Stimulated activated CD4-positive, alpha-beta T cell treated with anti-CD3 and anti-CD28 coated beads, TNF-alpha, amount 100 ng/mL, for 48 hours (primary cell): ENCODE data around the gene GPD1.
"Not testable (repeated sequence)": the region's sequence is repeated elsewhere in the genome, so short reads cannot be mapped to it uniquely, and the experiment has no call there.

Source experiments
- DNase-seq, 3 donors: peaks; one replicate each; pipeline ENCODE4 v3.0.0-alpha.2; 2020; ENCODE audit warnings: low read depth in 3 of 3

The GPD1 gene

DNA sequence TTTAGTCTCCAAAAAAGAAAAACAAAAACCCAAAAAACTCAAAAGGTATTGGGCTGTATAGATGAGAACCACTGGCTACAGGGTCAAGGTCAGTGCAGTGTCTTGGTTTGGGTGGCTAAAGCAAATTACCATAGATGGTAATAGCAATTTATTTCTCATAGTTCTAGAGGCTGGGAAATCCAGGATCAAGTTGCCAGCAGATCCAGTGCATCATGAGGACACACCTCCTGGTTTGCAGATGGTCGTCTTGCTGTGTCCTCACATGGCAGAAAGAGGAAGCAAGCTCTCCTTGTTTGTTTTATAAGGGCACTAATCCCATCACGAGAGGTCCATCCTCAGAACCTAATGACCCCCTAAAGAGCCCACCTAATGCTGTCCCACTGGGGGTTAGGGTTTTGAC, 19.4 kb downstream of the GPD1 start:
- no peak for DNase-seq

DNA sequence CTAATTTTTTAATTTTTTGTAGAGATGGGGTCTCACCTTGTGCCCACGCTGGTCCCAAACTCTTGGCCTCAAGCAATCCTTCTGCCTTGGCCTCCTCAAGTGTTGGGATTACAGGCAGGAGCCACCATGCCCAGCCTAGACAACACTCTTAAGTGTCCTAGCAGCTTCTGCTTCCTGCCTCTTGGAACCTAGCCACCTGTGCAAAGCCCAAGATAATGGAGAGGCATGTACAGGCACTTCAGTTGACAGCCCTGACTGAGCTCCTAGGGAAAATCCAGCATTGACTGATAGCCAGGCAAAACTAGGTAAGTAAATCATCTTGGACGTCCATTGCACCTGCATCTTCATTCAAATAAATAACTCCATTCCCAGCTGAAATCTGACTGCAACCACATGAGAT, 23.7 kb downstream of the GPD1 start:
- no peak for DNase-seq

DNA sequence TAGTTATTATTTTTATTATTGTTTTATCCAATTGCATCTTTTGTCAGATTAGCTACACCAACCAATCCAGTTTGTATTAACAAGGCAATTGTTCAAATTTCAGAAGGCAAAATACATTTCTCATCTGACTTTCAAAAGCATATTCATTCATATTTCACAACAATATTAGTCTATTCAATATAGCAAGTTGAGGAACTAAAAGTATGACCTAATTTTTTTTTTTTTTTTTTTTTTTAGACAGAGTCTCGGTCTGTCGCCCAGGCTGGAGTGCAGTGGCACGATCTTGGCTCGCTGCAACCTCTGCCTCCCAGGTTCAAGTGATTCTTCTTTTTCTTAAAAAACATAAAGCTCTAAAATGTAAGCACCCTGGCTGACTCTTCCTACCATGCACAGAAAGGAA, 25.5 kb downstream of the GPD1 start:
- no peak for DNase-seq

DNA sequence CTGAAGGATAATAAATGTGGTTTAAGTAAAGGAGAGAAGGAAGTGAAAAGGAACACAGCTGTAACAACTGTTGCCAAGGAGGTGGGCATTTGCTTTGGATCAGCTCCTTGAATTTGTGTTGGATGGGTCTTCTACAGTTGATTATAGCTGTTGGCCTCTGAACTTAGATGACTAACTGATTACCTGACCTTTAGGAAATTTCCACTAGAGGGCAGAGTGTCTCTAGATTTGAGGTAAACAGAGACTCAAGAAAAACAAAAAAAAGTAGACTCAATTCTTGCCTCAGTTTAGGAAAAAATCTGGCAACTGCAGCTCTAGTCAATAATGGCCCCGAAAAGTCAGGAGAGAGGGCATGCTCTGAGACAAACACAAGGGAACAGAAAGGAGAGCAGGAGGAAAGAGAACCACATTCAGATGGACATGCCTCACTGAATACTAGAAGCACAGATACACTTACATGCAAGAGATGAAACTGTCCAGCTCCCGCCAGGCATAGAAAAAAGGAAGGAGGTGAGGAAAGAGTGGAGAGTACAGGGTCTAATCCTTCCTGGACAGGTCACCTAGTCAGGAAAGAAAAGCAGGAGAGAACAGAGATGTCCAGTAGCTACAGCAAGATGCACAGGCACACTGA, 28.8 kb downstream of the GPD1 start:
- no peak for DNase-seq

DNA sequence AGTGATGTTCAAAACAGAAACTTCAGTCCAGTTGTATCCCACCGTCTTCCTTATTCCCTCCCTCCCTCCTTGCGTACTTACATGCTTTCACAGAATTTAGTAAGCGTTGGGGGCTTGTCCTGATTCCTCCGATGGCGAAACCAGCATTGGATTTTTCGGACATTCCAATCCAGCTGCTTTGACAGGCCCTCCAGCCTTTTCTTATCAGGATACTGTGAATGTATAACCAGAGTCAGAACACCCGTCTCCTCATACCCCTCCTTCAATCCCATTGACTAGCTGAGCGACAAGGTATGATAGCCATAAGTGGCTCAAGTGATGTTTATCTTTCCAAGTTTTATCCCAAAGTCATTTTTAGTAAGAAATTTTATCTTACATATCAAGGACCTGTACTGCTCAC, 39.2 kb downstream of the GPD1 start:
- DNase-seq, result no peak

DNA sequence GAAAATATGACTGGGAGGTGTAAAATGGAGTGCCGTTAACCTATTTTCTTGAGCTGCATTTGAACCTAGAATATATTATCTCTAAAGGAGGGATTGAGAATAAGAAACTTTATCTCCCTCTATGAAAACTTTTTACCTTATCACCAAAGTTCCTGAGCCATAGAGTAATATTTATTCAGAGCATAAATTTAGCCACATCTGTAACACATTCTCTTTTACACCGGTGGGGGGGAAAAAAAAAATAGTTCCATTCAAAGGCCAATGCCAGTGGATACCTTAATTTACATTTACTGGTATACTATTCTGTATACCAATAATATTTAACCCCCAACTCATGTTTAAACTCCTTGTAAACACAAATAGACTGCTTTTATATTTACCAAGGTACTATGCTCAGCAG, 41.6 kb downstream of the GPD1 start:
- DNase-seq, result no peak

DNA sequence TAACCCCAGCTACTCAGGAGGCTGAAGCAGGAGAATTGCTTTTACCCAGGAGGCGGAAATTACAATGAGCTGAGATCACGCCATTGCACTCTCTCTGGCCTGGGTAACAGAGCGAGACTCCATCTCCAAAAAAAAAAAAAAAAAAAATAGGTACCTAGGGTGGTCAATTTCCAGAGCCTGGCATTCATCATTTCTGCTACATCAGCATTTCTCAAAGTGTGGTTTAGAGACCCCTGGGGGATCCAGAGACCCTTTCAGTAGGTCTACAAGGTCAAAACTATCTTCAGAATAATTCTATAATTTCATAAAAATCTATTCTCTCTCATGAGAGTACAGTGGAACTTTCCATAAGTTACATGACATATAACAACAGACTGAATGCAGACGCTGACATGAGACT, 43.5 kb downstream of the GPD1 start:
- DNase-seq, result no peak

DNA sequence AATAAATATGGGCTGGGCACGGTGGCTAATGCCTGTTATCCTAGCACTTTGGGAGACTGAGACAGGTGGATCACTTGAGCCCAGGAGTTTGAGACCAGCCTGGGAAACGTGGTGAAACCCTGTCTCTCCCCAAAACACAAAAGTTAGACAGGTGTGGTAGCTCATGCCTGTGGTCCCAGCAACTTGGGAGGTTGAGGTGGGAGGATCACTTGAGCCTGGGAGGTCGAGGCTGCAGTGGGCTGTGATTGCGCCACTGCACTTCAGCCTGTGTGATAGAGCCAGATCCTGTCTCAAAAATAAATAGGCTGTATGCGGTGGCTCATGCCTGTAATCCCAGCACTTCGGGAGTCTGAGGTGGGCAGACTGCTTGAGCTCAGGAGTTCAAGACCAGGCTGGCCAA, 44.2 kb downstream of the GPD1 start:
- DNase-seq, result not testable (repeated sequence)

DNA sequence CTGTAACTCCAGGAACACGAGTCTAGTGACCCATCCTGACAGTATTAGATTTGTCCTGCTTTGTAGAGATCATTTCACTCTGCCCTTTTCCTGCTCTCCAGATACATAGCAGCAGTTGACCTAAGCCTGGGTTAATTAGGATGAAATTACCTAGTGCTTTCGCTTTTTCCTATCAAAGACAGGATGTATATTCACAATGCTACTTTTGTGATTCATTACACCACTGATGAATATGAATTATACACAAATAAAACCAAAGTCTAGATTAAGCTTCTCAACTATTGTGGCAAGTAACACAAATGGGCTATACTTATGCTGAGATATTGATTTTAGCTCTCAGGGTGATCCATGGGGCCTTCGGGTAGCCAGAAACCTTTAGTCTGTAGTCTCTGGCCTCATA, 45.5 kb downstream of the GPD1 start:
- no peak for DNase-seq

DNA sequence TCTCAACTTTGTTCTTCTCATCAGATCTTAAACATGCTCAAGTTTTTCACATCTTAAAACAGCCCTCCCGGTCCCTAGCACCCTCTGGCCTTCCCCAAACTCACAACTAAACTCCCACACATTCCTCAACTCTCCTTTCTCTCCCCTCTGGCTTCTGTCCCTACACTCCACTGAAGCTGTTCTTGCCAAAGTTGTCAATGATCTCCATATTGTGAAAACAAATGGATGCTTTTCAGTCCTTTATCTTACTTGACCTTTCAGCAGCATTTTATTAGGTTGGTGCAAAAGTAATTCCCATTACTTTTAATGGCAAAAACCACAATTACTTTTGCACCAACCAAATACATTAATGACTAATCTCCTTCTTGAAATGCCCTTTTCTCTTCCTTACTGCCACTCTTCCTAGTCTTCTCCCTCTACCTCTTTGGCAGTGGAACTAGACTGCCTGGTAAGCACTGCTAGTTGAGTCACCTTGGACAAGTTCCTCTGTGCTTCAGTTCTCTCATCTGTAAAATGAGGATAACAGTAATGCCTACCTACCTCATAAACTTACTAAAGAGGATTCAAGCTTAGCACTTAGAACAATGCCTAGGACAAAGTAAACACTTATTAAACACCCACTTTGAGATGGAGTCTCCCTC, 47.4 kb downstream of the GPD1 start:
- no peak for DNase-seq

DNA sequence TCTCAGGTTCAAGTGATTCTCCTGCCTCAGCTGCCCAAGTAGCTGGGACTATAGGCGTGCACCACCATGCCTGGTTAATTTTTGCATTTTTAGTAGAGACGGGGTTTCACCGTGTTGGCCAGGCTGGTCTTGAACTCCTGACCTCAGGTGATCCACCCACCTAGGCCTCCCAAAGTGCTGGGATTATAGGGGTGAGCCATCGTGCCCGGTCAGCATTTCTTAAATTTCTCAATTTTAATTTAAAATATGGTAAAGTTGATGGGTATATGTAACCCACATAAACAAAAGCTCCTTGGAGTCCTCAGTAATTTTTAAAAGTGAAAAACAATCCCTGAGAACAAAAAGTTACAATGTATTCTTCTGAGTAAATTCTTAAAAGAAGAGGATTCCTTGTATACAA, 51.1 kb downstream of the GPD1 start:
- not testable (repeated sequence) for DNase-seq

DNA sequence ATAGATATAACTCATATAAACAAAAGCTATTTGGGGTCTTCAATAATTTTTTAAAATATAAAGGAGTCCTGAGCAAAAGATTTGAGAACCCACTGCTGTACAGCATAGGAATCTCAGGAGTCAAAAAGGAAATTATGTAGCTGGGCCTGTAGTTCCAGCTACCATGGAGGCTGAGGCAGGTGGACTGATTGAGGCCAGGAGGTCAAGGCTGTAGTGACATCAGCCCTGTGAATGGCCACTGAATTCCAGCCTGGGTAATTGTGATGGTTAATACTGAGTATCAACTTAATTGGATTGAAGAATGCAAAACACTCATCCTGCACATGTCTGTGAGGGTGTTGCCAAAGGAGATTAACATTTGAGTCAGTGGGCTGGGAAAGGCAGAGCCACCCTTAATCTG, 52.8 kb downstream of the GPD1 start:
- DNase-seq, result no peak

DNA sequence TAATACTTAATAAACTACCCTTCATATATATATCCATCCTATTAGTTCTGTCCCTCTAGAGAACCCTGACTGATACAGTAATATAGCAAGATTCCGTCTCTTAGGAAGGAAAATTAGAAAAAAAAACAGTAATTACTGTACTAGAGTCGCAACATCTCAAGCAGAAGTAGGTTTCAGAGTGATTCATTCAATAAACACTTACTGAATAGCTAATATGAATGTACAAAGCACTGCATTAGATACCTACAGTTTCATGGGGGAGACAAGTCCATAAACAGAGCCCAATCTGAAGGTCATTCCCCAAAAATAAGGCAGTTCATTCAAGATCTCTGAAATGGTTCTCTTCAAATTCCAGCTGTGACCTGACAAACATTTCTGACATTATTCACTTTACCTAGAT, 53.5 kb downstream of the GPD1 start:
- no peak for DNase-seq

DNA sequence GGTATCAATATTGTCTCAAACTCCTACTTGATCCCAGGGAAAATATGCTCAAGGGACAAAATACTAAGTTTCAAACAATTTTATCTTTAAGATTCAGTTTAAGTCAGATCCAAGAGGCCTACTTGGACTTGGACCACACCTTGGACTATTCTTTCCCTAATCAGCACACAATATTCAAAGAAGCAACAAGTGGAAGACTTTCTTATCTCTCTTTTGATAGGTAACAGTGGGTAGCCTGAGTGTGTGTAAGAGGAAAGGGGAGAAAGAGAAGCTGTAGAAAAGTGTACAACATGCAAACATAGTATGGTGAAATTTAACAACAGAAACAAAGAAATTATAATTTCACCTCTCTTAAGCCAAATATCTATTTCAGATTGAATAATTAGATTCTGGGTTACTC, 56.8 kb downstream of the GPD1 start:
- DNase-seq, result no peak
